ENCODE results near the gene UCK2.

The UCK2 gene

GRCh38 chr1:165880993-165881392 is 53.6 kb downstream of the UCK2 start:
- no peak for TF ChIP-seq CTCF (conservative IDR thresholded peaks at IDR 0.05; ENCODE audit: low read length)
- H3K4me3 ChIP-seq (ENCODE audit: low read length) = no peak overlapping the region
- DNase-seq (ENCODE audit: low read depth) = no peak

- DNase-seq (ENCODE audit: low read depth) = no peak
- no peak for TF ChIP-seq CTCF (conservative IDR thresholded peaks at IDR 0.05; ENCODE audit: low read length)
- no peak overlapping the region for H3K4me3 ChIP-seq (ENCODE audit: low read length)
These were observed 54.9 kb downstream of the UCK2 start for GRCh38 chr1:165882168-165882837.

DNA sequence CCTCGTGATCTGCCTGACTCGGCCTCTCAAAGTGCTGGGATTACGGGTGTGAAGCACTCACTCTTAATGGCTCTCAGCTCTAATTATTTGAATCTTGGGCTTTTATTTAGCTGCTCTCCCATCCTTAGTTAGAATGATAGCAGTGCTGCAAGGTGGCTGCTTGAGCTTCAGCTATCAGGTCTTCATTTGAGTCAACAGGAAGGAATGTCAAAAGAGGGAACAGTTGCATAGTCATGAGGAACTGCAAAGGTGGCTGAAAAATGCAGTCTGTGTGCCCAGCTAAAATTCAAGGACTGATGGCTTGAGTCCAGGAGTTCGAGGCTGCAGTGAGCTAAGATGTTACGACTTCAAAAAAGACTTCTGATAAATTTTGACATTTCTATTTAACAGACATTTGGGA is 55.6 kb downstream of the UCK2 start:
- H3K4me3 ChIP-seq (ENCODE audit: low read length) = no peak overlapping the region
- peak; percentile 32 for DNase-seq (ENCODE audit: low read depth)
- no peak for TF ChIP-seq CTCF (conservative IDR thresholded peaks at IDR 0.05; ENCODE audit: low read length)

- DNase-seq (ENCODE audit: low read depth) = no peak
- H3K4me3 ChIP-seq (ENCODE audit: low read length) = no peak overlapping the region
- TF ChIP-seq CTCF (conservative IDR thresholded peaks at IDR 0.05; ENCODE audit: low read length) = no peak
These were observed 56.7 kb downstream of the UCK2 start for GRCh38 chr1:165884009-165884689.

GRCh38 chr1:165884690-165885304 is 57.4 kb downstream of the UCK2 start:
- no peak for DNase-seq (ENCODE audit: low read depth)
- no peak overlapping the region for H3K4me3 ChIP-seq (ENCODE audit: low read length)
- no peak for TF ChIP-seq CTCF (conservative IDR thresholded peaks at IDR 0.05; ENCODE audit: low read length)

GRCh38 chr1:165885305-165885694 is 57.9 kb downstream of the UCK2 start:
- no peak for DNase-seq (ENCODE audit: low read depth)
- no peak overlapping the region for H3K4me3 ChIP-seq (ENCODE audit: low read length)
- TF ChIP-seq CTCF (conservative IDR thresholded peaks at IDR 0.05; ENCODE audit: low read length) = no peak

DNA sequence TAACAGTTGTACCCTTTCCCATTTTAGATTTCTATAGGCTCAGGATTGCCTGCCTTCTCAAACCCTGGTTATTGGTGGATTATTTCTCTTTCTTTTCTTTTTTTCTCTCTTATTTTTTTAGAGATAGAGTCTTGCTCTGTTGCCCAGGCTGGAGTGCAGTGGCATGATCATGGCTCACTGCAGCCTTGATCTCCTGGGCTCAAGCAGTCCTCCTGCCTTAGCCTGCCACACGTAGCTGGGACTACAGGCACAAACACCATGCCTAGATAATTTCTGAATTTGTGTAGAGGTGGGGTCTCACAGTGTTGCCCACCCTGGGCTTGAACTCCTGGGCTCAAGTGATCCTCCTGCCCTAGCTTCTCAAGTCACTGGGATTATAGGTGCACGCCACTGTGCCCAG is 58.8 kb downstream of the UCK2 start:
- TF ChIP-seq CTCF (conservative IDR thresholded peaks at IDR 0.05; ENCODE audit: low read length) = no peak
- DNase-seq (ENCODE audit: low read depth) = no peak
- no peak overlapping the region for H3K4me3 ChIP-seq (ENCODE audit: low read length)
